Measurements from ENCODE around the gene TRIM75. TPM values are rescaled to one million over a fixed set of nuclear protein-coding genes. Genes with fewer than 3 reads are reported as not detected.
"Not testable (repeated sequence)": the region's sequence is repeated elsewhere in the genome, so short reads cannot be mapped to it uniquely, and the experiment has no call there.

Gene TRIM75
- total RNA-seq (2014; rRNA removed; shearing (Covaris generic)) = not detected in 2 replicates

GRCh38 chr4:165053645-165054044, at the start of gene TRIM75:
TRIM75 (plus strand) TSS chr4:165053866; CDS start chr4:165059148, 5,282 bp downstream.
- Histone ChIP-seq H3K36me3 (replicated peaks; ENCODE audit: control insufficient read depth, insufficient read depth, low read length) (no peaks in the 10 kb centered on the region), H3K27me3 (ENCODE audit: control insufficient read depth, insufficient read depth, low read length) (no peaks in the 10 kb centered on the region), H3K4me3 (ENCODE audit: insufficient read depth, low read depth, low read length) (no peak within 1 kb of the TSS)

GRCh38 chr4:165005352-165005925, 48.2 kb upstream of the TRIM75 start:
- Histone ChIP-seq H3K27me3 (ENCODE audit: control insufficient read depth, insufficient read depth, low read length) (no peaks in the 10 kb centered on the region), H3K4me3 (ENCODE audit: insufficient read depth, low read depth, low read length) (no peak overlapping the region), H3K36me3 (replicated peaks; ENCODE audit: control insufficient read depth, insufficient read depth, low read length) (no peaks in the 10 kb centered on the region)
- no peak for DNase-seq

More at GRCh38 chr4:165053645-165054044, at the start of gene TRIM75:
- no peak for DNase-seq

GRCh38 chr4:165006456-165006855, 47.2 kb upstream of the TRIM75 start:
- no peaks in the 10 kb centered on the region for H3K36me3 ChIP-seq (replicated peaks; ENCODE audit: control insufficient read depth, insufficient read depth, low read length)
- no peaks in the 10 kb centered on the region for H3K27me3 ChIP-seq (ENCODE audit: control insufficient read depth, insufficient read depth, low read length)
- no peak overlapping the region for H3K4me3 ChIP-seq (ENCODE audit: insufficient read depth, low read depth, low read length)
- no peak for DNase-seq

GRCh38 chr4:165006886-165007285, 46.8 kb upstream of the TRIM75 start:
- H3K27me3 ChIP-seq (ENCODE audit: control insufficient read depth, insufficient read depth, low read length) = no peaks in the 10 kb centered on the region
- no peak for DNase-seq
- H3K4me3 ChIP-seq (ENCODE audit: insufficient read depth, low read depth, low read length) = no peak overlapping the region
- H3K36me3 ChIP-seq (replicated peaks; ENCODE audit: control insufficient read depth, insufficient read depth, low read length) = no peaks in the 10 kb centered on the region

GRCh38 chr4:165009493-165010227, 44.0 kb upstream of the TRIM75 start:
- H3K4me3 ChIP-seq (ENCODE audit: insufficient read depth, low read depth, low read length) = no peak overlapping the region
- no peak for DNase-seq
- H3K36me3 ChIP-seq (replicated peaks; ENCODE audit: control insufficient read depth, insufficient read depth, low read length) = no peaks in the 10 kb centered on the region
- no peaks in the 10 kb centered on the region for H3K27me3 ChIP-seq (ENCODE audit: control insufficient read depth, insufficient read depth, low read length)

GRCh38 chr4:165010487-165010886, 43.2 kb upstream of the TRIM75 start:
- H3K4me3 ChIP-seq (ENCODE audit: insufficient read depth, low read depth, low read length) = no peak overlapping the region

GRCh38 chr4:165010991-165011390, 42.7 kb upstream of the TRIM75 start:
- DNase-seq = no peak
- H3K36me3 ChIP-seq (replicated peaks; ENCODE audit: control insufficient read depth, insufficient read depth, low read length) = no peaks in the 10 kb centered on the region
- no peak overlapping the region for H3K4me3 ChIP-seq (ENCODE audit: insufficient read depth, low read depth, low read length)
- H3K27me3 ChIP-seq (ENCODE audit: control insufficient read depth, insufficient read depth, low read length) = no peaks in the 10 kb centered on the region

More at GRCh38 chr4:165010487-165010886, 43.2 kb upstream of the TRIM75 start:
- DNase-seq = no peak
- no peaks in the 10 kb centered on the region for H3K27me3 ChIP-seq (ENCODE audit: control insufficient read depth, insufficient read depth, low read length)
- no peaks in the 10 kb centered on the region for H3K36me3 ChIP-seq (replicated peaks; ENCODE audit: control insufficient read depth, insufficient read depth, low read length)

GRCh38 chr4:165011403-165011802, 42.3 kb upstream of the TRIM75 start:
- Histone ChIP-seq H3K36me3 (replicated peaks; ENCODE audit: control insufficient read depth, insufficient read depth, low read length) (no peaks in the 10 kb centered on the region), H3K27me3 (ENCODE audit: control insufficient read depth, insufficient read depth, low read length) (no peaks in the 10 kb centered on the region)
- no peak for DNase-seq

GRCh38 chr4:165013691-165014090, 40.0 kb upstream of the TRIM75 start:
- no peaks in the 10 kb centered on the region for H3K27me3 ChIP-seq (ENCODE audit: control insufficient read depth, insufficient read depth, low read length)
- H3K36me3 ChIP-seq (replicated peaks; ENCODE audit: control insufficient read depth, insufficient read depth, low read length) = no peaks in the 10 kb centered on the region
- no peak for DNase-seq
- H3K4me3 ChIP-seq (ENCODE audit: insufficient read depth, low read depth, low read length) = no peak overlapping the region

More at GRCh38 chr4:165011403-165011802, 42.3 kb upstream of the TRIM75 start:
- H3K4me3 ChIP-seq (ENCODE audit: insufficient read depth, low read depth, low read length) = no peak overlapping the region

- no peaks in the 10 kb centered on the region for H3K36me3 ChIP-seq (replicated peaks; ENCODE audit: control insufficient read depth, insufficient read depth, low read length)
- peak; percentile 82 for DNase-seq
- H3K27me3 ChIP-seq (ENCODE audit: control insufficient read depth, insufficient read depth, low read length) = no peaks in the 10 kb centered on the region
- no peak overlapping the region for H3K4me3 ChIP-seq (ENCODE audit: insufficient read depth, low read depth, low read length)
Observed at GRCh38 chr4:165016971-165017370, 36.7 kb upstream of the TRIM75 start.

GRCh38 chr4:165019995-165020394, 33.7 kb upstream of the TRIM75 start:
- DNase-seq; H3K4me3 ChIP-seq (ENCODE audit: insufficient read depth, low read depth, low read length); H3K36me3 ChIP-seq (replicated peaks; ENCODE audit: control insufficient read depth, insufficient read depth, low read length); H3K27me3 ChIP-seq (ENCODE audit: control insufficient read depth, insufficient read depth, low read length): not testable (repeated sequence)

GRCh38 chr4:165025782-165026181, 27.9 kb upstream of the TRIM75 start:
- not testable (repeated sequence) for H3K4me3 ChIP-seq (ENCODE audit: insufficient read depth, low read depth, low read length); DNase-seq; H3K27me3 ChIP-seq (ENCODE audit: control insufficient read depth, insufficient read depth, low read length); H3K36me3 ChIP-seq (replicated peaks; ENCODE audit: control insufficient read depth, insufficient read depth, low read length)

GRCh38 chr4:165027762-165028402, 25.8 kb upstream of the TRIM75 start:
- no peak for DNase-seq

GRCh38 chr4:165031436-165032211, 22.0 kb upstream of the TRIM75 start, which contains the start of gene TRIM60:
TRIM60 (plus strand) TSS chr4:165031999; CDS start chr4:165040073, 8,074 bp downstream.
- no peaks in the 10 kb centered on the region for H3K27me3 ChIP-seq (ENCODE audit: control insufficient read depth, insufficient read depth, low read length)
- peak; percentile 36 for DNase-seq
- H3K36me3 ChIP-seq (replicated peaks; ENCODE audit: control insufficient read depth, insufficient read depth, low read length) = no peaks in the 10 kb centered on the region

More at GRCh38 chr4:165027762-165028402, 25.8 kb upstream of the TRIM75 start:
- H3K36me3 ChIP-seq (replicated peaks; ENCODE audit: control insufficient read depth, insufficient read depth, low read length) = no peaks in the 10 kb centered on the region
- no peak overlapping the region for H3K4me3 ChIP-seq (ENCODE audit: insufficient read depth, low read depth, low read length)
- no peaks in the 10 kb centered on the region for H3K27me3 ChIP-seq (ENCODE audit: control insufficient read depth, insufficient read depth, low read length)

More at GRCh38 chr4:165031436-165032211, 22.0 kb upstream of the TRIM75 start, which contains the start of gene TRIM60:
- no peak within 1 kb of the TSS for H3K4me3 ChIP-seq (ENCODE audit: insufficient read depth, low read depth, low read length)

All from H7 (cell line).